ENCODE measurements around the gene RNF212B. TPM values are rescaled to one million over a fixed set of nuclear protein-coding genes. Genes with fewer than 3 reads are reported as not detected.

RNF212B gene
- total RNA-seq, 2 experiments from 2014 or later, result not detected

- Histone ChIP-seq H3K27me3 (ENCODE audit: control insufficient read depth in 1 of 2, insufficient read depth in 2 of 2, low read length in 2 of 2) (peaks cover 0 to 10% of the 10 kb centered on the region in 2 experiments), H3K4me1 (ENCODE audit: insufficient read depth, low read length) (peaks cover 8% of the 10 kb centered on the region), H3K36me3 (ENCODE audit: insufficient read depth, low read length) (no peaks in the 10 kb centered on the region), H3K27ac (ENCODE audit: low read depth in 1 of 2, low read length in 2 of 2) (no peak overlapping the region), H3K9me3 (ENCODE audit: control insufficient read depth in 1 of 2, insufficient read depth in 1 of 2, low read length in 2 of 2) (peaks cover 0 to 5% of the 10 kb centered on the region in 2 experiments), H3K4me3 (ENCODE audit: low read length) (no peak overlapping the region)
- H3K4me1 Mint-ChIP-seq (ENCODE audit: low read depth), result peaks cover 7% of the 10 kb centered on the region
- H3K27ac Mint-ChIP-seq, result no peak overlapping the region
- no peak for DNase-seq
- no peaks in the 10 kb centered on the region for H3K36me3 Mint-ChIP-seq (ENCODE audit: low read depth)
- TF ChIP-seq CTCF (IDR thresholded peaks at IDR 0.05), result no peak
- intact Hi-C loops (cut with DNase I, micrococcal nuclease), result no loop called here
- CTCF ChIA-PET, result no interaction called here
- no peak overlapping the region for H3K4me3 Mint-ChIP-seq
- no peak for ATAC-seq (ENCODE audit: poor library complexity)
- peaks cover 37% of the 10 kb centered on the region for H3K27me3 Mint-ChIP-seq
- H3K9me3 Mint-ChIP-seq, result no peaks in the 10 kb centered on the region
- POLR2A ChIA-PET, result no interaction called here
Observed at GRCh38 chr14:23242076-23242475, 4.3 kb downstream of the RNF212B start.

GRCh38 chr14:23243066-23243465 is 5.3 kb downstream of the RNF212B start:
- DNase-seq (no peak), ATAC-seq (ENCODE audit: poor library complexity) (no peak)
- H3K36me3 Mint-ChIP-seq (ENCODE audit: low read depth), result no peaks in the 10 kb centered on the region
- H3K4me3 Mint-ChIP-seq, result no peak overlapping the region
- no peak overlapping the region for H3K27ac Mint-ChIP-seq
- intact Hi-C loops (cut with DNase I, micrococcal nuclease), result no loop called here
- no peak for TF ChIP-seq CTCF (IDR thresholded peaks at IDR 0.05)
- peaks cover 2% of the 10 kb centered on the region for H3K4me1 ChIP-seq (ENCODE audit: insufficient read depth, low read length)
- H3K27me3 Mint-ChIP-seq, result peaks cover 30% of the 10 kb centered on the region
- no peaks in the 10 kb centered on the region for H3K4me1 Mint-ChIP-seq (ENCODE audit: low read depth)
- H3K27ac ChIP-seq (ENCODE audit: low read depth in 1 of 2, low read length in 2 of 2), result no peak overlapping the region
- H3K27me3 ChIP-seq (ENCODE audit: control insufficient read depth in 1 of 2, insufficient read depth in 2 of 2, low read length in 2 of 2), result peaks cover 0 to 4% of the 10 kb centered on the region in 2 experiments
- no peaks in the 10 kb centered on the region for H3K9me3 Mint-ChIP-seq
- no peak overlapping the region for H3K4me3 ChIP-seq (ENCODE audit: low read length)
- POLR2A ChIA-PET, result no interaction called here
- CTCF ChIA-PET, result no interaction called here
- no peaks in the 10 kb centered on the region for H3K9me3 ChIP-seq (ENCODE audit: control insufficient read depth in 1 of 2, insufficient read depth in 1 of 2, low read length in 2 of 2)
- no peaks in the 10 kb centered on the region for H3K36me3 ChIP-seq (ENCODE audit: insufficient read depth, low read length)

- Histone ChIP-seq H3K36me3 (ENCODE audit: insufficient read depth, low read length) (no peaks in the 10 kb centered on the region), H3K4me3 (ENCODE audit: low read length) (no peak overlapping the region), H3K27ac (ENCODE audit: low read depth in 1 of 2, low read length in 2 of 2) (no peak overlapping the region), H3K27me3 (ENCODE audit: control insufficient read depth in 1 of 2, insufficient read depth in 2 of 2, low read length in 2 of 2) (no peaks in the 10 kb centered on the region), H3K4me1 (ENCODE audit: insufficient read depth, low read length) (no peaks in the 10 kb centered on the region), H3K9me3 (ENCODE audit: control insufficient read depth in 1 of 2, insufficient read depth in 1 of 2, low read length in 2 of 2) (no peaks in the 10 kb centered on the region)
- no peak for ATAC-seq (ENCODE audit: poor library complexity)
- CTCF ChIA-PET, result no interaction called here
- peaks cover 21% of the 10 kb centered on the region for H3K27me3 Mint-ChIP-seq
- TF ChIP-seq CTCF (IDR thresholded peaks at IDR 0.05), result no peak
- intact Hi-C loops (cut with DNase I, micrococcal nuclease), result no loop called here
- POLR2A ChIA-PET, result no interaction called here
- DNase-seq, result no peak
- H3K4me1 Mint-ChIP-seq (ENCODE audit: low read depth), result no peaks in the 10 kb centered on the region
- H3K27ac Mint-ChIP-seq, result no peak overlapping the region
- no peaks in the 10 kb centered on the region for H3K36me3 Mint-ChIP-seq (ENCODE audit: low read depth)
- no peak overlapping the region for H3K4me3 Mint-ChIP-seq
- H3K9me3 Mint-ChIP-seq, result no peaks in the 10 kb centered on the region
Observed at GRCh38 chr14:23245282-23245681, 7.5 kb downstream of the RNF212B start.

All from CD4-positive, alpha-beta T cell (primary cell).